HepG2 (cell line): ENCODE data around the gene NSMCE1. TPM values are rescaled to one million over a fixed set of nuclear protein-coding genes. Genes with fewer than 3 reads are reported as not detected.

Experiments
- ATAC-seq: fragments of 200-7000 bp; cut with Tn5 transposase; 3 replicates; pipeline ENCODE4 v1.9.1; 2020; ENCODE audit warnings: mild to moderate bottlenecking, moderate library complexity
- BruUV-seq: library from RNA; stranded (reverse); fragments of 400-500 nt; replicated peaks from 2 replicates; lab custom pipeline; 2021; lab: Mats Ljungman, UMichigan
- CTCF ChIA-PET: fragments of 300-600 bp; formaldehyde crosslinking; extraction: SDS; loops from one replicate; lab custom pipeline; 2021; ENCODE audit warnings: low total read pairs, inconsistent platforms, low intra/inter-chr PET ratio; lab: Yijun Ruan, JAX
- POLR2A ChIA-PET: fragments of 350-600 bp; sonication (Branson Sonifier 250); formaldehyde crosslinking; loops from one replicate; lab custom pipeline; 2020; ENCODE audit warnings: antibody characterized with exemption, inconsistent platforms; lab: Yijun Ruan, JAX
- DNase-seq: peaks from one replicate; pipeline ENCODE4 v3.0.0-alpha.2; 2015; ENCODE audit warnings: low spot score
- FAIRE-seq: peaks from 3 replicates; lab custom pipeline; 2011; peaks lifted over from hg19 to GRCh38; lab: Jason Lieb, UNC
- H2AFZ ChIP-seq: one replicate; pipeline ENCODE4 v1.6.1; 2011; ENCODE audit warnings: low read length, inconsistent platforms
- H3K27ac ChIP-seq: fragments of 300-600 bp; 3 replicates; pipeline ENCODE4 v1.8.0; 2011; ENCODE audit warnings: mixed run types, mild to moderate bottlenecking, mixed read lengths, low read length, inconsistent platforms; ENCODE audit not compliant: insufficient read depth; ENCODE audit errors: extremely low read length
- H3K27me3 ChIP-seq, 2 experiments: fragments of 200-600 bp in 1 of 2; 2 replicates in 1 of 2; 3 replicates in 1 of 2; pipeline versions ENCODE4 v1.6.0 to v1.8.0; 2011; ENCODE audit warnings: low read length in 2 of 2, mild to moderate bottlenecking in 2 of 2, moderate library complexity in 2 of 2, inconsistent platforms in 1 of 2; ENCODE audit not compliant: insufficient read depth in 2 of 2, control insufficient read depth in 1 of 2
- H3K36me3 ChIP-seq, 2 experiments: fragments of 200-600 bp in 1 of 2; replicated peaks in 1 of 2; 2 replicates in 1 of 2; 3 replicates in 1 of 2; pipeline versions ENCODE4 v1.5.1 to v1.8.0; 2011; ENCODE audit warnings: low read length in 2 of 2, inconsistent platforms in 1 of 2; ENCODE audit not compliant: insufficient read depth in 2 of 2, control insufficient read depth in 1 of 2
- H3K4me1 ChIP-seq: 2 replicates; pipeline ENCODE4 v1.5.1; 2012; ENCODE audit warnings: low read length, inconsistent platforms; ENCODE audit not compliant: insufficient read depth
- H3K4me2 ChIP-seq: 2 replicates; pipeline ENCODE4 v1.6.0; 2011; ENCODE audit warnings: low read depth, low read length, inconsistent platforms
- H3K4me3 ChIP-seq, 3 experiments: fragments of 200-600 bp in 1 of 3; sonication (generic), shearing (Covaris generic) in 1 of 3; replicated peaks in 1 of 3; 2 replicates each; pipeline ENCODE4 v1.5.1; 2011 to 2016; ENCODE audit warnings: low read length in 3 of 3, inconsistent platforms in 2 of 3, low read depth in 2 of 3, mild to moderate bottlenecking in 2 of 3, control low read depth in 1 of 3, mixed read lengths in 1 of 3; ENCODE audit not compliant: insufficient read depth in 1 of 3
- H3K79me2 ChIP-seq: one replicate; pipeline ENCODE4 v1.6.1; 2011; ENCODE audit warnings: low read length, inconsistent platforms; ENCODE audit not compliant: insufficient read depth
- H3K9ac ChIP-seq: 2 replicates; pipeline ENCODE4 v1.6.0; 2011; ENCODE audit warnings: mild to moderate bottlenecking, low read depth, low read length, inconsistent platforms; ENCODE audit not compliant: insufficient read depth
- H3K9me3 ChIP-seq: 2 replicates; pipeline ENCODE4 v1.5.1; 2012; ENCODE audit warnings: mild to moderate bottlenecking, low read length
- H4K20me1 ChIP-seq: 2 replicates; pipeline ENCODE4 v1.6.0; 2011; ENCODE audit warnings: inconsistent platforms, mild to moderate bottlenecking, low read length, moderate library complexity; ENCODE audit not compliant: insufficient read depth
- ARID2 ChIP-seq: sonication (generic); formaldehyde crosslinking; IDR thresholded peaks from 2 replicates; pipeline ENCODE4 v1.8.1; 2022; ENCODE audit warnings: mild to moderate bottlenecking, missing genetic modification reagents, borderline replicate concordance
- CEBPG ChIP-seq: IDR thresholded peaks from 2 replicates; pipeline ENCODE4 v1.6.1; 2016
- ESRRA ChIP-seq: sonication (generic); formaldehyde crosslinking; IDR thresholded peaks from 2 replicates; pipeline ENCODE4 v1.5.1; 2020; ENCODE audit warnings: mild to moderate bottlenecking, low read depth, missing genetic modification reagents
- HMG20A ChIP-seq: IDR thresholded peaks from 2 replicates; pipeline ENCODE4 v1.6.1; 2016; ENCODE audit warnings: borderline replicate concordance
- HNF4G ChIP-seq, 2 experiments: sonication (generic) in 1 of 2; formaldehyde crosslinking in 1 of 2; IDR thresholded peaks; 2 replicates each; pipeline versions ENCODE4 v1.4.0 to v1.6.1; 2011 to 2020; ENCODE audit warnings: borderline replicate concordance in 2 of 2, low read depth in 2 of 2, mild to moderate bottlenecking in 2 of 2, low read length in 1 of 2, missing genetic modification reagents in 1 of 2, moderate library complexity in 1 of 2
- KDM3A ChIP-seq: IDR thresholded peaks from 2 replicates; pipeline ENCODE4 v1.6.1; 2018; ENCODE audit warnings: low read depth, missing compliant biosample characterization
- LCORL ChIP-seq, 2 experiments: fragments of 450-650 bp in 1 of 2; sonication (generic) in 1 of 2; formaldehyde crosslinking in 1 of 2; IDR thresholded peaks; 2 replicates each; pipeline versions ENCODE4 v1.5.0 to v1.6.1; 2017 to 2020; ENCODE audit warnings: antibody characterized with exemption in 1 of 2, missing genetic modification reagents in 1 of 2
- MTF1 ChIP-seq: sonication (generic); formaldehyde crosslinking; IDR thresholded peaks from 2 replicates; pipeline ENCODE4 v1.5.0; 2020; ENCODE audit warnings: missing genetic modification reagents
- MXI1 ChIP-seq: IDR thresholded peaks from 3 replicates; pipeline ENCODE4 v1.6.1; 2012; ENCODE audit warnings: low read depth, low read length, inconsistent platforms, borderline replicate concordance
- MZF1 ChIP-seq: sonication (generic); formaldehyde crosslinking; IDR thresholded peaks from 2 replicates; pipeline ENCODE4 v1.8.1; 2023; ENCODE audit warnings: mild to moderate bottlenecking, missing genetic modification reagents, borderline replicate concordance
- NCOA5 ChIP-seq: sonication (generic); formaldehyde crosslinking; IDR thresholded peaks from 2 replicates; pipeline ENCODE4 v1.4.0; 2020; ENCODE audit warnings: missing genetic modification reagents
- NRL ChIP-seq: sonication (generic); formaldehyde crosslinking; IDR thresholded peaks from 2 replicates; pipeline ENCODE4 v1.5.0; 2020; ENCODE audit warnings: missing genetic modification reagents, mild to moderate bottlenecking, moderate library complexity, borderline replicate concordance
- SNAPC2 ChIP-seq: sonication (generic); formaldehyde crosslinking; IDR thresholded peaks from 2 replicates; pipeline ENCODE4 v1.8.1; 2022; ENCODE audit warnings: mild to moderate bottlenecking, missing genetic modification reagents
- ZBTB21 ChIP-seq: sonication (generic); formaldehyde crosslinking; IDR thresholded peaks from 2 replicates; pipeline ENCODE4 v1.4.0; 2020; ENCODE audit warnings: missing genetic modification reagents
- ZNF232 ChIP-seq: sonication (generic); formaldehyde crosslinking; IDR thresholded peaks from 2 replicates; pipeline ENCODE4 v1.4.0; 2020; ENCODE audit warnings: missing genetic modification reagents, borderline replicate concordance
- WGBS: methylation state at CpG from one replicate; pipeline ENCODE4 v1.1.6; 2017; ENCODE audit warnings: low lambda C conversion rate; 5-methylcytosine and 5-hydroxymethylcytosine counted together
- in situ Hi-C: cut with HindIII; loops from 2 replicates; pipeline ENCODE4 v1.10.0; 2017; ENCODE audit warnings: low pct_unique_long_range_greater_than_20kb; ENCODE audit not compliant: extremely low pct_ligation_motif_present
- intact Hi-C: fragments of 100-400 bp; cut with micrococcal nuclease; formaldehyde crosslinking; loops from one replicate; pipeline ENCODE4 v1.10.0; 2022; ENCODE audit not compliant: unreplicated experiment
- polyA plus RNA-seq, 8 experiments: library from polyadenylated mRNA; depleted of rRNA in 3 of 8; stranded (reverse) in 7 of 8; unstranded in 1 of 8; fragments of >200 nt; fragmentation: Illumina TruSeq in 4 of 8; extraction: Trizol in 4 of 8; gene quantifications; 2 replicates each; pipeline versions ENCODE4 v1.2.1 to v1.2.3, GENCODE V29; 2011 to 2016; ENCODE audit warnings: low read depth in 4 of 8, missing spikeins in 1 of 8, mixed read lengths in 1 of 8; ENCODE audit not compliant: insufficient read depth in 1 of 8
- total RNA-seq, 5 experiments: library from RNA; depleted of rRNA; stranded (reverse); fragments of >200 nt; fragmentation: Illumina TruSeq; extraction: Trizol; gene quantifications; 2 replicates each; pipeline ENCODE4 v1.2.3, GENCODE V29; 2016; ENCODE audit warnings: low read depth in 1 of 5
- TF ChIP-seq, protein P1 (sequence below): sonication (generic); formaldehyde crosslinking; IDR thresholded peaks from 2 replicates; pipeline ENCODE4 v1.8.1; 2022; ENCODE audit warnings: low read depth, mild to moderate bottlenecking, missing genetic modification reagents
- TF ChIP-seq, protein P2 (sequence below): sonication (generic); formaldehyde crosslinking; IDR thresholded peaks from 2 replicates; pipeline ENCODE4 v1.4.0; 2020; ENCODE audit warnings: missing genetic modification reagents, borderline replicate concordance
- TF ChIP-seq, protein P3 (sequence below): sonication (generic); formaldehyde crosslinking; IDR thresholded peaks from 2 replicates; pipeline ENCODE4 v1.4.0; 2020; ENCODE audit warnings: missing genetic modification reagents, borderline replicate concordance

NSMCE1 gene
- total and polyA plus RNA-seq, 2 of the 13 experiments (the other 11 are each of a cell fraction or from before 2014, with no cell fraction given): 42.7 to 52.9 TPM

DNA sequence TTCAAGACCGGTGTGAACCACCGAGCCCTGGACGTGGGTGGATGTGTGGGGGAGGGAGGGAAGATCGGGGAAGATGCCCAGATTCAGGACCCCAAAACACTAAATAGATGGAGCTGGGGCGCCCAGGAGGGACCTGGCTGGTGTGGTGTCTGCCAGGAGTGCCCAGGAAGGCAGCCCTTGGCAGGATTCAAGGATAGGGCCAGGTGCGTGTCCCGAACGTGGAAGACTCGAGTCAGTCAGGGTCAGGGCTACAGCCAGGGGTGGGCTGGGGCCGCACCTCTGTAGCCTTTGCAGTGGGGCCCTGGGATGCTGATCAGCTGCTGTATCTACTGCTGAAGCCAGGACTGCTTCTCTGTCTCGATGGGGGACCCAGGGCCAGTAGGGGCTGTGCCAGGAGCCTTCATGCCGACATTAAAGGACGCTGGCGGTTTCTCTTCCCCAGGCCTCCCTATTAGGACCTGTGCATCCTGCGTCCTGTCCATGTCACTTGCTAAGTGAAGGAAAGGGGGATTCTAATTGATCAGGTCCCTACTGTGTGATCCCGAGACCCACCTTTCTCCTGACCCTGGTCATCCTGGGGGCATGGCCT lies 52.2 kb downstream of the NSMCE1 start:
- 97% methylated on average over 13 of the region's 16 CpGs for WGBS
- H3K9me3 ChIP-seq: no peaks in the 10 kb centered on the region
- BruUV-seq: no TSS peak
- no peak overlapping the region for H3K9ac ChIP-seq
- no peaks in the 10 kb centered on the region for H3K79me2 ChIP-seq
- TF ChIP-seq ESRRA (no peak), KDM3A (CRISPR knock-in tag) (no peak), HNF4G (IDR thresholded peaks at IDR 0.05; ENCODE audit: borderline replicate concordance, low read depth, low read length) (no peak), HNF4G (CRISPR knock-in tag; IDR thresholded peaks at IDR 0.05; ENCODE audit: borderline replicate concordance, low read depth) (no peak), MZF1 (no peak), CEBPG (CRISPR knock-in tag) (no peak), NCOA5 (CRISPR knock-in tag) (no peak), HMG20A (CRISPR knock-in tag) (no peak), MXI1 (no peak), ZBTB21 (CRISPR knock-in tag) (no peak), SNAPC2 (no peak), LCORL (IDR thresholded peaks at IDR 0.05) (no peak), LCORL (CRISPR knock-in tag; IDR thresholded peaks at IDR 0.05) (no peak), MTF1 (CRISPR knock-in tag) (no peak), ZNF232 (CRISPR knock-in tag) (no peak), NRL (no peak), ARID2 (no peak)
- TF ChIP-seq, protein P1, sequence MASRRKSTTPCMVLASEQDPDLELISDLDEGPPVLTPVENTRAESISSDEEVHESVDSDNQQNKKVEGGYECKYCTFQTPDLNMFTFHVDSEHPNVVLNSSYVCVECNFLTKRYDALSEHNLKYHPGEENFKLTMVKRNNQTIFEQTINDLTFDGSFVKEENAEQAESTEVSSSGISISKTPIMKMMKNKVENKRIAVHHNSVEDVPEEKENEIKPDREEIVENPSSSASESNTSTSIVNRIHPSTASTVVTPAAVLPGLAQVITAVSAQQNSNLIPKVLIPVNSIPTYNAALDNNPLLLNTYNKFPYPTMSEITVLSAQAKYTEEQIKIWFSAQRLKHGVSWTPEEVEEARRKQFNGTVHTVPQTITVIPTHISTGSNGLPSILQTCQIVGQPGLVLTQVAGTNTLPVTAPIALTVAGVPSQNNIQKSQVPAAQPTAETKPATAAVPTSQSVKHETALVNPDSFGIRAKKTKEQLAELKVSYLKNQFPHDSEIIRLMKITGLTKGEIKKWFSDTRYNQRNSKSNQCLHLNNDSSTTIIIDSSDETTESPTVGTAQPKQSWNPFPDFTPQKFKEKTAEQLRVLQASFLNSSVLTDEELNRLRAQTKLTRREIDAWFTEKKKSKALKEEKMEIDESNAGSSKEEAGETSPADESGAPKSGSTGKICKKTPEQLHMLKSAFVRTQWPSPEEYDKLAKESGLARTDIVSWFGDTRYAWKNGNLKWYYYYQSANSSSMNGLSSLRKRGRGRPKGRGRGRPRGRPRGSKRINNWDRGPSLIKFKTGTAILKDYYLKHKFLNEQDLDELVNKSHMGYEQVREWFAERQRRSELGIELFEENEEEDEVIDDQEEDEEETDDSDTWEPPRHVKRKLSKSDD (CRISPR knock-in tag): no peak
- TF ChIP-seq, protein P2, sequence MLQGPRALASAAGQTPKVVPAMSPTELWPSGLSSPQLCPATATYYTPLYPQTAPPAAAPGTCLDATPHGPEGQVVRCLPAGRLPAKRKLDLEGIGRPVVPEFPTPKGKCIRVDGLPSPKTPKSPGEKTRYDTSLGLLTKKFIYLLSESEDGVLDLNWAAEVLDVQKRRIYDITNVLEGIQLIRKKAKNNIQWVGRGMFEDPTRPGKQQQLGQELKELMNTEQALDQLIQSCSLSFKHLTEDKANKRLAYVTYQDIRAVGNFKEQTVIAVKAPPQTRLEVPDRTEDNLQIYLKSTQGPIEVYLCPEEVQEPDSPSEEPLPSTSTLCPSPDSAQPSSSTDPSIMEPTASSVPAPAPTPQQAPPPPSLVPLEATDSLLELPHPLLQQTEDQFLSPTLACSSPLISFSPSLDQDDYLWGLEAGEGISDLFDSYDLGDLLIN: no peak
- TF ChIP-seq, protein P3, sequence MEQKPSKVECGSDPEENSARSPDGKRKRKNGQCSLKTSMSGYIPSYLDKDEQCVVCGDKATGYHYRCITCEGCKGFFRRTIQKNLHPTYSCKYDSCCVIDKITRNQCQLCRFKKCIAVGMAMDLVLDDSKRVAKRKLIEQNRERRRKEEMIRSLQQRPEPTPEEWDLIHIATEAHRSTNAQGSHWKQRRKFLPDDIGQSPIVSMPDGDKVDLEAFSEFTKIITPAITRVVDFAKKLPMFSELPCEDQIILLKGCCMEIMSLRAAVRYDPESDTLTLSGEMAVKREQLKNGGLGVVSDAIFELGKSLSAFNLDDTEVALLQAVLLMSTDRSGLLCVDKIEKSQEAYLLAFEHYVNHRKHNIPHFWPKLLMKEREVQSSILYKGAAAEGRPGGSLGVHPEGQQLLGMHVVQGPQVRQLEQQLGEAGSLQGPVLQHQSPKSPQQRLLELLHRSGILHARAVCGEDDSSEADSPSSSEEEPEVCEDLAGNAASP: no peak
- DNase-seq (no peak), FAIRE-seq (no peak), ATAC-seq (no peak)
- H3K27ac ChIP-seq: no peak overlapping the region
- ChIA-PET POLR2A (no interaction called here), CTCF (no interaction called here)
- no peak overlapping the region for H3K4me3 ChIP-seq
- H2AFZ ChIP-seq: no peak overlapping the region
- H3K36me3 ChIP-seq: peaks cover 2 to 5% of the 10 kb centered on the region in 2 experiments; a peak in 4 of 5 replicates
- in situ Hi-C loops: no loop called here
- H3K27me3 ChIP-seq: no peaks in the 10 kb centered on the region
- intact Hi-C loops: no loop called here
- H3K4me1 ChIP-seq: peaks cover 18% of the 10 kb centered on the region
- no peak overlapping the region for H3K4me2 ChIP-seq
- no peaks in the 10 kb centered on the region for H4K20me1 ChIP-seq
